H9 (cell line): ENCODE results near the gene DCHS2. TPM values are rescaled to one million over a fixed set of nuclear protein-coding genes. Genes with fewer than 3 reads are reported as not detected.

ENCODE experiments used
- DNase-seq: peaks from one replicate; pipeline ENCODE4 v3.0.0-alpha.2; 2017
- H2AFZ ChIP-seq: one replicate; pipeline ENCODE4 v1.6.1; 2013; ENCODE audit warnings: mild to moderate bottlenecking, low read length, control low read depth, moderate library complexity
- H2AK5ac ChIP-seq: 2 replicates; pipeline ENCODE4 v1.6.1; 2013; ENCODE audit warnings: low read length, control low read depth, mixed read lengths; ENCODE audit not compliant: insufficient read length
- H2BK120ac ChIP-seq: one replicate; pipeline ENCODE4 v1.6.1; 2013; ENCODE audit warnings: low read depth, mild to moderate bottlenecking, low read length, control low read depth, inconsistent platforms; ENCODE audit not compliant: poor library complexity, severe bottlenecking
- H2BK12ac ChIP-seq: 2 replicates; pipeline ENCODE4 v1.6.1; 2013; ENCODE audit warnings: low read length, control low read depth, mixed read lengths, low read depth; ENCODE audit not compliant: insufficient read length
- H2BK15ac ChIP-seq: 2 replicates; pipeline ENCODE4 v1.6.1; 2013; ENCODE audit warnings: low read depth, low read length, control low read depth
- H2BK20ac ChIP-seq: one replicate; pipeline ENCODE4 v1.6.1; 2013; ENCODE audit warnings: low read depth, mild to moderate bottlenecking, low read length, control low read depth, inconsistent platforms; ENCODE audit not compliant: poor library complexity, severe bottlenecking
- H2BK5ac ChIP-seq: 2 replicates; pipeline ENCODE4 v1.6.1; 2013; ENCODE audit warnings: low read length, control low read depth, mixed read lengths; ENCODE audit not compliant: insufficient read length
- H3K14ac ChIP-seq: 2 replicates; pipeline ENCODE4 v1.6.1; 2013; ENCODE audit warnings: low read length, control low read depth; ENCODE audit not compliant: insufficient read depth
- H3K18ac ChIP-seq: 2 replicates; pipeline ENCODE4 v1.6.1; 2013; ENCODE audit warnings: low read depth, mild to moderate bottlenecking, mixed read lengths, low read length, control low read depth; ENCODE audit not compliant: insufficient read length
- H3K23ac ChIP-seq: 2 replicates; pipeline ENCODE4 v1.6.1; 2013; ENCODE audit warnings: low read length, control low read depth, mixed read lengths, low read depth; ENCODE audit not compliant: insufficient read length
- H3K23me2 ChIP-seq: 2 replicates; pipeline ENCODE4 v1.6.1; 2013; ENCODE audit warnings: low read depth, mild to moderate bottlenecking, mixed read lengths, low read length, control low read depth; ENCODE audit not compliant: insufficient read length, poor library complexity, severe bottlenecking
- H3K27ac ChIP-seq: 2 replicates; pipeline ENCODE4 v1.5.1; 2013; ENCODE audit warnings: low read length, control low read depth, mixed read lengths, low read depth; ENCODE audit not compliant: insufficient read length
- H3K27me3 ChIP-seq: 2 replicates; pipeline ENCODE4 v1.6.1; 2013; ENCODE audit warnings: low read length, control low read depth, inconsistent platforms; ENCODE audit not compliant: insufficient read depth
- H3K4ac ChIP-seq: 2 replicates; pipeline ENCODE4 v1.6.1; 2013; ENCODE audit warnings: low read depth, mild to moderate bottlenecking, control low read depth, inconsistent platforms, low read length, moderate library complexity
- H3K4me1 ChIP-seq: 2 replicates; pipeline ENCODE4 v1.6.1; 2013; ENCODE audit warnings: low read length, control low read depth, inconsistent platforms; ENCODE audit not compliant: insufficient read depth
- H3K4me2 ChIP-seq: 2 replicates; pipeline ENCODE4 v1.6.1; 2013; ENCODE audit warnings: low read length, control low read depth, mixed read lengths; ENCODE audit not compliant: insufficient read length, insufficient read depth
- H3K56ac ChIP-seq: 2 replicates; pipeline ENCODE4 v1.6.1; 2013; ENCODE audit warnings: low read depth, mild to moderate bottlenecking, mixed read lengths, low read length, control low read depth; ENCODE audit not compliant: insufficient read length
- H3K79me1 ChIP-seq: 2 replicates; pipeline ENCODE4 v1.6.1; 2013; ENCODE audit warnings: low read depth, mild to moderate bottlenecking, moderate library complexity, low read length, control low read depth, inconsistent platforms; ENCODE audit not compliant: insufficient read depth, poor library complexity, severe bottlenecking
- H3K79me2 ChIP-seq: 2 replicates; pipeline ENCODE4 v1.6.1; 2013; ENCODE audit warnings: low read length, control low read depth, inconsistent platforms; ENCODE audit not compliant: insufficient read depth
- H3K9ac ChIP-seq: 2 replicates; pipeline ENCODE4 v1.6.1; 2013; ENCODE audit warnings: low read length, control low read depth, mixed read lengths; ENCODE audit not compliant: insufficient read length; ENCODE audit errors: extremely low read depth
- H3K9me3 ChIP-seq: one replicate; pipeline ENCODE4 v1.6.1; 2013; ENCODE audit warnings: low read depth, low read length, inconsistent platforms; ENCODE audit not compliant: control insufficient read depth
- H3T11ph ChIP-seq: one replicate; pipeline ENCODE4 v1.6.1; 2013; ENCODE audit warnings: mild to moderate bottlenecking, low read length, control low read depth, inconsistent platforms
- H4K20me1 ChIP-seq: one replicate; pipeline ENCODE4 v1.6.1; 2013; ENCODE audit not compliant: control insufficient read depth, insufficient read length, insufficient read depth
- H4K5ac ChIP-seq: 2 replicates; pipeline ENCODE4 v1.6.1; 2013; ENCODE audit warnings: low read depth, mild to moderate bottlenecking, mixed read lengths, low read length, control low read depth; ENCODE audit not compliant: insufficient read length
- H4K8ac ChIP-seq: replicated peaks from 2 replicates; pipeline ENCODE4 v1.6.1; 2013; ENCODE audit warnings: low read length, control low read depth, mixed read lengths, low read depth; ENCODE audit not compliant: insufficient read length
- H4K91ac ChIP-seq: 2 replicates; pipeline ENCODE4 v1.6.1; 2013; ENCODE audit warnings: low read depth, mild to moderate bottlenecking, moderate library complexity, mixed read lengths, low read length, control low read depth; ENCODE audit not compliant: insufficient read length
- H3K27ac Mint-ChIP-seq, 3 experiments: 2 replicates in 2 of 3; 3 replicates in 1 of 3; pipeline ENCODE4 v1.8.0; 2020 to 2021; ENCODE audit warnings: mixed read lengths in 3 of 3, mild to moderate bottlenecking in 1 of 3, moderate library complexity in 1 of 3
- H3K27me3 Mint-ChIP-seq: 2 replicates; pipeline ENCODE4 v1.8.0; 2021; ENCODE audit warnings: low read depth, mild to moderate bottlenecking, moderate library complexity, mixed read lengths
- H3K36me3 Mint-ChIP-seq, 3 experiments: 2 replicates in 2 of 3; 3 replicates in 1 of 3; pipeline ENCODE4 v1.8.0; 2020 to 2021; ENCODE audit warnings: low read depth in 3 of 3, mixed read lengths in 3 of 3; ENCODE audit not compliant: insufficient read depth in 1 of 3
- H3K4me1 Mint-ChIP-seq, 2 experiments: 2 replicates each; pipeline ENCODE4 v1.8.0; 2020; ENCODE audit warnings: mixed read lengths in 2 of 2
- H3K4me3 Mint-ChIP-seq, 2 experiments: 2 replicates in 1 of 2; 3 replicates in 1 of 2; pipeline ENCODE4 v1.8.0; 2020 to 2021; ENCODE audit warnings: mild to moderate bottlenecking in 2 of 2, mixed read lengths in 2 of 2, moderate library complexity in 1 of 2
- H3K9me3 Mint-ChIP-seq, 2 experiments: 2 replicates in 1 of 2; 3 replicates in 1 of 2; pipeline ENCODE4 v1.8.0; 2020; ENCODE audit warnings: mild to moderate bottlenecking in 2 of 2, mixed read lengths in 2 of 2, moderate library complexity in 1 of 2
- CTCF ChIP-seq: fragments of 200-600 bp; sonication (generic); conservative IDR thresholded peaks from 3 replicates; pipeline ENCODE4 v1.8.0; 2021; ENCODE audit warnings: antibody characterized with exemption, mild to moderate bottlenecking
- WGBS: extraction: QIAGEN DNeasy Blood & Tissue Kit; methylation state at CpG from one replicate; pipeline ENCODE4 v1.1.7; 2013; ENCODE audit warnings: missing lambda C conversion rate, low lambda C conversion rate, mixed read lengths; ENCODE audit not compliant: insufficient read length; ENCODE audit errors: extremely low coverage; 5-methylcytosine and 5-hydroxymethylcytosine counted together
- total RNA-seq: library from RNA; stranded (reverse); gene quantifications from 2 replicates; pipeline ENCODE4 v1.2.1, GENCODE V29; 2021

DCHS2 gene
- total RNA-seq, 1 experiment from 2014 or later = 0.57 TPM

GRCh38 chr4:154517591-154517990 is 26.0 kb upstream of the DCHS2 start:
- no peak overlapping the region for H2BK15ac ChIP-seq
- TF ChIP-seq CTCF = no peak
- no peak overlapping the region for H2BK5ac ChIP-seq
- H3K79me2 ChIP-seq = no peaks in the 10 kb centered on the region
- no peak overlapping the region for H2BK20ac ChIP-seq
- H4K8ac ChIP-seq = no peak overlapping the region
- no peaks in the 10 kb centered on the region for H3K79me1 ChIP-seq
- no peaks in the 10 kb centered on the region; the same call in 1 of the 2 replicates for H3K27me3 Mint-ChIP-seq
- no peak overlapping the region for H3K14ac ChIP-seq
- H3K56ac ChIP-seq = no peak overlapping the region
- H3K27ac ChIP-seq = no peak overlapping the region
- no peak overlapping the region for H3K27ac Mint-ChIP-seq
- no peak overlapping the region for H3K4me3 Mint-ChIP-seq
- peaks cover 1 to 2% of the 10 kb centered on the region in 2 experiments; a peak in 3 of 4 replicates for H3K4me1 Mint-ChIP-seq
- H3K9ac ChIP-seq = no peak overlapping the region
- H3K9me3 ChIP-seq = no peaks in the 10 kb centered on the region
- H3K27me3 ChIP-seq = no peaks in the 10 kb centered on the region
- no CpG with 5 or more reads among the region's 4 CpGs for WGBS
- DNase-seq = no peak
- H3K23me2 ChIP-seq = no peaks in the 10 kb centered on the region
- H3K23ac ChIP-seq = no peak overlapping the region
- peaks cover 0 to 5% of the 10 kb centered on the region in 2 experiments; a peak in 3 of 5 replicates for H3K9me3 Mint-ChIP-seq
- no peak overlapping the region for H3T11ph ChIP-seq
- no peak overlapping the region for H2BK12ac ChIP-seq
- no peak overlapping the region for H2AFZ ChIP-seq
- H3K4me2 ChIP-seq = no peak overlapping the region
- H3K4ac ChIP-seq = no peak overlapping the region
- H3K36me3 Mint-ChIP-seq = no peaks in the 10 kb centered on the region
- no peak overlapping the region for H2AK5ac ChIP-seq
- H4K20me1 ChIP-seq = no peaks in the 10 kb centered on the region
- H4K5ac ChIP-seq = no peak overlapping the region
- H3K18ac ChIP-seq = no peak overlapping the region
- H4K91ac ChIP-seq = no peak overlapping the region
- H3K4me1 ChIP-seq = no peaks in the 10 kb centered on the region
- no peak overlapping the region for H2BK120ac ChIP-seq
